NCI-H460 (cell line): Measurements from ENCODE around the gene EIPR1. TPM values are rescaled to one million over a fixed set of nuclear protein-coding genes. Genes with fewer than 3 reads are reported as not detected.
"Not testable (repeated sequence)": the region's sequence is repeated elsewhere in the genome, so short reads cannot be mapped to it uniquely, and the experiment has no call there.

ENCODE experiments used
- DNase-seq: peaks from one replicate; pipeline ENCODE4 v3.0.0-alpha.2; 2016; ENCODE audit warnings: low read depth; ENCODE audit errors: extremely low read depth
- total RNA-seq: library from RNA; depleted of rRNA; stranded (reverse); fragments of >200 nt; shearing (Covaris generic); gene quantifications from 2 replicates; pipeline ENCODE4 v1.2.3, GENCODE V29; 2014

The EIPR1 gene
- total RNA-seq, 1 experiment from 2014 or later, result 56.5 TPM

GRCh38 chr2:3291113-3291512 lies 86.5 kb downstream of the EIPR1 start:
- DNase-seq, result no peak

GRCh38 chr2:3290655-3291054 lies 87.0 kb downstream of the EIPR1 start:
- no peak for DNase-seq

DNA sequence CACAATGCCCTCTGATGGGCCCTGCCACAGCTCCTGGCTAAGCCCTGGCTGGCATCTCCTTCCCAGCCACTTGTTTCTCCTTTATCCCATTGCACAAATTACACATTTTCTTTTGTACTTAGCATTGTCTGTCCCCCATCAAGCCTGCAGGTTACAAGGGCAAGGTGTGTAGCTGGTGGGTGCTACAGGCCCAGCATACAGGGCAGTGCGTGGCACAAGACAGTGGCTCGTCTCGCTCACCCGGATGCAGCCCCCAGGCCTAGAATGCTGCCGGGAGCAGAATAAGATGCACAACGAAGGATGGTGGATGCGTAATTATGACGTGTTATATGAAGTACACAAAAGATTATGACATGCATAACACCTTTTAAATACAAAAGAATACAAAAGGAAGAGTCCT lies 87.6 kb downstream of the EIPR1 start:
- DNase-seq, result no peak

GRCh38 chr2:3289526-3289925 lies 88.1 kb downstream of the EIPR1 start:
- DNase-seq, result no peak

- DNase-seq, result no peak
Observed at GRCh38 chr2:3289171-3289515, 88.5 kb downstream of the EIPR1 start.

- no peak for DNase-seq
Observed at GRCh38 chr2:3288470-3289170, 89.0 kb downstream of the EIPR1 start.

DNA sequence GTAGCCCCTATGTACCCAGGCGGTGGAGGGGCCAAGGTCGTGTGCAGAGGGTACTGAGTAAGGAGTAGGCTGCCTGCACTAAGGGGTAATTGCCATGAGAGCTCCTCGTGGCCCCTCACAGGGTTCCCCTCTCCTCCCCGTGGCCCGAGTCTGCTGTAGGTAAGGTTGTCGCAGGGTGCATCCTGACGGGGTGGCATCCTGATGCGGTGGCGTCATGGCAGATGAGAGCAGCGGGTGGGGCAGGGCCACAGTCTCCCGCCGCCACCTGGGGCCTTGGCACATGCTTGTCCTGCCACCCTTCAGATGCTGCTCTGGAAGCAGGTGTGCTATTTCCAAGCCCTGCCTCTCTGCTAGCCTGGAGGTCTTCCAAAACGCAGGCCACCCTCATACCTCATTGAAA lies 89.7 kb downstream of the EIPR1 start:
- DNase-seq, result no peak

GRCh38 chr2:3286646-3287036 lies 91.0 kb downstream of the EIPR1 start:
- not testable (repeated sequence) for DNase-seq

DNA sequence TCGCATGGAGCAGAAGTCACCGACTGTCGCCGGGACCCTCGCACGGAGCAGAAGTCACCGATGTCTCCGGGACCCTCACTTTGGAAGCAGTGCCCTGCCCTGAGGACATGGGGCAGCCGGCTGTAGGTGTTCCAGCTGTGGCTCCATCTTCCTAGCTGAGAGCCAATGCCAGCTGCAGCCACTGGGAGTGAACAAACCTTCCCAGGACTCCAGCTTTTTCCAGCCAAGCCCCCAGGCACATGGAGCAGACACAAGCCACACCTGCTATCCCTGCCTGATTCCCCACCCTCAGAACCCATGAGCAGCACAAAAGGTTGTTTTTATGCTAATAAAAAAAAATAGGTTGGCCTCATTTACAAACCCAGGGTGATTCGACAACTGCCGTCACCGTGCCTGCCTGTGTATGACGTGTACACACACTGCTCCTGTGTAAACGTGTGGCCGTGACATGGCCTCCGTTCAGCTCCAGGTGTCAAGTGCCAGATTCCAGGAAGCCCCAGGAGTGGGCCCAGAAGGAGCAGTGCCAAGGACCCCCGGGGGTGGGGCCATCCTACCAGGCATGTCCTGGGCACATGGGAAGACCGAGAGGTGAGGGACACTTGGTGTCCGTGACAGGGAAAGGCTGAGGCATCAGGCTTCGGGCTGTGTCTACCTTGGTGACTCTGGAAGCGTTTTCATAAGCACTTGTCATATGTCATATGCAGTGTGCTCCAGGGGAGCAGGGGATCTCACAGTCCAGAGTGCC lies 91.5 kb downstream of the EIPR1 start:
- no peak for DNase-seq

- DNase-seq, result no peak
Observed at GRCh38 chr2:3284657-3285630, 92.7 kb downstream of the EIPR1 start.

DNA sequence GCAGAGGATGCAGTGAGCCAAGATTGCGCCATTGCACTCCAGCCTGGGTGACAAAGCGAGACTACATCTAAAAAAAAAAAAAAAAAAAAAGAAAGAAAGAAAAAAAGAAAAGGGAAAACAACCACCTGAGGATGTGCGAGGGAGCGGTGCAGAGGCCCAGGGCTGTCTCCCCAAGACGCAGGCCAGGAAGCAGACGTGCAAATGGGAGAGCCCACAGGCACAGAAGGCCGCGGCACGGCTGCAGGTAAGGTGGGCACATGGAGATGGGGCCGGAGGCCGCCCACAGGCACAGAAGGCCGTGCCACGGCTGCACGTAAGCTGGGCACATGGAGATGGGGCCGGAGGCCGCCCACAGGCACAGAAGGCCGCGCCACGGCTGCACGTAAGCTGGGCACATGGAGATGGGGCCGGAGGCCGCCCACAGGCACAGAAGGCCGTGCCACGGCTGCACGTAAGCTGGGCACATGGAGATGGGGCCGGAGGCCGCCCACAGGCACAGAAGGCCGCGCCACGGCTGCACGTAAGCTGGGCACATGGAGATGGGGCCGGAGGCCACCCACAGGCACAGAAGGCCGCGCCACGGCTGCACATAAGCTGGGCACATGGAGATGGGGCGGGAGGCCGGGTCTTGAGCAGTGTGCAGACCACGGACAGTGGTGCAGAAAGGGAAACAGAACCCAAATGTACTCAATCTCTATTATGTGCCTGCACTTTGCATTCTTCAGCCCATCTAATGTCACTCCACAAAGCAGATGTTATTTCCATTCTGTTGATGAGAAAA lies 93.6 kb downstream of the EIPR1 start:
- not testable (repeated sequence) for DNase-seq

DNA sequence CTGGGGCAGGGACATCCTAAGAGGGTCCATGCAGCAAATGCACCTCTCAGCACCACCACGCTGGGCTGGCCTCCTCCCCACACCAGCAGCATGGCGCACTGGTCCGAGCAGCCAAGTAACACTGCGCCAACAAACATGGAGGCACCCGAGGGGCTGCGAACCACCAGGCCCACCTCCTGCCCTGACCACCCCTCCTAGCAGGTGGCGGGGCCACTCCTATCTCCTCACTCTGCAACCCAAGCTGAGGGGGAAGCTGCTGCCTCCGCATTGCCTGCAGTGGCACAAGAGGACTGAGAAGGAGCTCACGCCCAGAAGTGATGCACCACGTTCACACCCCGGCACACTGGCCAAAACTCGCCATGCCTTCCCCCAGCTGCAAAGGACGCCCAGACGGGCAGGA lies 94.4 kb downstream of the EIPR1 start:
- DNase-seq, result no peak

DNA sequence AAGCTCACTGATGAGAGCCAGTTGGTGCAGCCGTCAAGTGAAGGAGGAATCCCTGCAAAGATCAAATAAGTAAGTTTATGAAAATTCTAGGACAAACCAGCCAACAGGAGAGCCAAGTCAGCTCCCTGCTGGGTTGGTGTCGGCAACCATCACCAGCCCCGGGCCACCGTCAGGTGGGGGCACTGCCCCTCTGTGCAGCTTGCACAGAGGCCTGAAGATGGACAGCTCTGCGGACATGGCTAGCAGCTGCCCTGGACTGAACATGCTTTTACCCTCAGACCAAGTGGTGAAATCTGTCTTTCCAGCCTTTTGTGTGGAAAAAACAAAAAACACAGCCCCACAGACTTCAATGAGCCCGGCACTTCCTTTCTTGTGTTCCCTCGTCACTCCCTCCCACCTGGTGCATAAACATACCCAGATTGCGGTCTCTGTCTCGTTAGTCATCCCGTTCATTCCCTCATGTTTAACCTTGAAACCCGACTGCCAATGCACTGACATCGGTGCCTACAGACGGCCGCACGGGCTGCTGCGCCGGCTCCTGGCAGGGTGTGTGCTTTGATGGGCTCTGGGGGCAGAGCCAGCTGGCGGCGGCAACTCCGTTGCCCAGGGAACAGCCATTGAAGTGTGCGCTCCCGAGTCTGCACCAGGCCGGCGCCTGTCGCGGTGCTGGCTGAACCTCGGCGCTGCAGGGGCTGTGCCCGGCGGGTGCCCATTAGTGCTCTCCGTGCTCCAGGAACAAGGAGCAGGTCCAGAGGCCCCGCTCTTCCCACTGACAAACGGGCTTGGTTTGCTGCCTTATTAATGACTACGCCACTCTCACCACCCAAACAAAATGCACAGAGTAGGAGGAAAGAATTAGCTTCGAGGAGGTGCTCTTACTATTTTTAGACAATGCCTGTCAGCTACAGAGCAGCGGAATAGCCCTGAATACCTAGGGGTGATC lies 95.3 kb downstream of the EIPR1 start:
- no peak for DNase-seq

- no peak for DNase-seq
Observed at GRCh38 chr2:3280683-3281520, 96.7 kb downstream of the EIPR1 start.

DNA sequence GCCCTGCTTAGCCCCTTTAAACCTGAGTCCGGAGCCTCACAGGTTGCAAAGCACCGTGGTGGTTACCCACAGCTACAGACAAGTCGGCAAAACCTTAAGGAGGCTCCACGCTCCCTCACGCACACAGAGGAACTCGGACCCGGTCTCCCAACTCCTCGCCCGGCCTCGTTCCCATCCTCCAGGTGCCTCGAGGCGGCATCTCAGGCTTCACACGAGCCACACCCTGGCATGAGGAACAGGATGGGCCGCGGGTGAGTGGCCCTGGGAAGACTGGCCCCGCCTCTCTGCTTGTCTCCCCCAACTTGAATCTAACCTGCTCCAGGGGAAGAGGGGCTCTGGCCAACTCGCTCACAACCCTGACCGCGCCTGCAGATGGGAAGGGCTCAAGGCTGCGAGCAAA lies 97.4 kb downstream of the EIPR1 start:
- no peak for DNase-seq

GRCh38 chr2:3279236-3279960 lies 98.2 kb downstream of the EIPR1 start:
- DNase-seq, result no peak

DNA sequence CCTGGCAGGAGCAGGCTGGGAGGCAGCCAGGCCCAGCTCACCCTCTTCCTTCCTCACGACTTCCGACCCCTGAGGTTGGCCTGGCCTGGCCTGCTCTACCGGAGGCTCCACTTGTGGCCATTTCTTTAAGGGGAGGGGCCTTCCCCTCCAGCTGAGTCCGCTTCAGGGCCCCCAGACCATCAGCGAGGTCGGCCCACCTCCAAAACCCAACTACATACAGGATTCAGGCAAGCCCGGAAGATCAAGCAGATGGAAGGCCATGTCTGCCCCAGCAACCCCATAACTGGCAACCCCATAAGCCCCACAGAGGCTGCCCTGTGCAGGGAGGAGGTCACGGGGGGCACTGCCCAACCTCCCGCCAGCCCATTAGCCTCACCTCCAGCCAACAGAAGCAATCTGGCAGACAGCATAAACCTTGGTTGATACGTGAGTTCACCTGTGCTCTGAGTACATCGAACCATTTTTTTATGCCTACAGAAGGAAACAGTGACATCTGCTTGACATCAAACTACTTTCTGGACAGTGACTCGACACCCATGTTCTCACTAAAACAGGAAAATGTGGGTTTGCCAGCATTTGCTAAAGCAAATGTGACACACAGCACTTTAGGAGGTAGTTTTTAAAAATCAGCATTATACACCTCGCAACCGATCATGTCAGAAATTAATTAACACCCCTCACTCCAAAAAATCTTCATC lies 98.9 kb downstream of the EIPR1 start:
- DNase-seq, result no peak
